ENCODE data around the gene FSD2.
"Not testable (repeated sequence)": the region's sequence is repeated elsewhere in the genome, so short reads cannot be mapped to it uniquely, and the experiment has no call there.

The FSD2 gene

DNA sequence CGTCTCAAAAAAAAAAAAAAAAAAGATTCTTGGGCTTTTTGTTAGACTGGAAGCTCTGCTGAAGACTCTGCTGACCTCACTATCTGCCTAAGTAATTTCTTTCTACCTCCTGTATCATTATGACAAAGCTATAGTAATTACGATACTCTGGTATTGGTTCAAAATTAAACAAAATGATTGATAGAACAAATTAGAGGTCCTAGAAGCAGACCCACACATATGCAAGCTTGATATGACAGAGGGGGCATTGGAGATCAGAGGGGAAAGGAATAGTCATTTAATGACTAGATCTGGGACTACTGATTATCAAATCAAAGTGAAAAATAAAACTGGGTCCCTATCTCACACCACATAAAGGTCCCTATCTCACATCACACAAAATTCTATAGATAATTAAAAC is 74.3 kb downstream of the FSD2 start:
- DNase-seq, result no peak

GRCh38 chr15:82730022-82730530 is 75.8 kb downstream of the FSD2 start:
- no peak for DNase-seq

DNA sequence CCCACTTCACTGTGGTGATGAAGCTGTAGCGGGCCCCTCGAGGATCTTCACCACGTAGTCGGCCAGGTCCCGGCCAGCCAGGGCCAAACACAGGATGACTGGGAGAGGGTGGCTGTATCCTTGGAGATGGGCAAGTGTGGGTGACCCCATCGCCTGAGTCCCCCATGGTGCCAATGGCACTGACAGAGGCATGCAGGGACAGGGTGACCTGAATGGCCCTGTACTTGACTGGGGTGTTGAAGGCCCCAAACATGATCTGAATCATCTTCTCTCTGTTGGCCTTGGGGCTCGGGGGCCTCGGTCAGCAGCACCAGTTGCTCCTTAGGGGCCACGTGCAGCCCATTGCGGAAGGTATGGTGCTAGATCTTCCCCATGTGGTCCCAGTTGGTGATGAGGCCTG is 79.1 kb downstream of the FSD2 start:
- no peak for DNase-seq

- DNase-seq, result no peak
These were observed 90.9 kb downstream of the FSD2 start for GRCh38 chr15:82715003-82715402.

DNA sequence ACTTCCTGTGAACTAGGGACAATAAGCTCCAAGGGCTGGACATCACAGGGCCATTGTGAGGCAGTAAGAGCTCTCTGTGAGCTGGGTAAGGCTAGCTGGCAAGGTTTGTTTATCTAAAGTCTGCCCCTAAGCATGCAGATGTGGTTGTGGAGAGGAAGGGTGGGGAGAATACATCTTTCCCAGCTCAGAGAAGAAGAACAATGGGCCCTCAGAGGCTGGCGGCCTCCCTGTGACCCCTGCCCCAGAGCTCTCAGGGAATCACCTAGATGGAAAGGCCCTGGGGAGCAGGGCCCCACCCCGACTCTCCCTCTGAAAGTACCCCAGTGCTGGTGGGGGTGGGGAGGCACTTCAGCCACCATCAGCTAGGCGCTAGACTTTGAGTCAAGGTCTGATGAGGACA is 91.9 kb downstream of the FSD2 start:
- DNase-seq, result no peak

DNA sequence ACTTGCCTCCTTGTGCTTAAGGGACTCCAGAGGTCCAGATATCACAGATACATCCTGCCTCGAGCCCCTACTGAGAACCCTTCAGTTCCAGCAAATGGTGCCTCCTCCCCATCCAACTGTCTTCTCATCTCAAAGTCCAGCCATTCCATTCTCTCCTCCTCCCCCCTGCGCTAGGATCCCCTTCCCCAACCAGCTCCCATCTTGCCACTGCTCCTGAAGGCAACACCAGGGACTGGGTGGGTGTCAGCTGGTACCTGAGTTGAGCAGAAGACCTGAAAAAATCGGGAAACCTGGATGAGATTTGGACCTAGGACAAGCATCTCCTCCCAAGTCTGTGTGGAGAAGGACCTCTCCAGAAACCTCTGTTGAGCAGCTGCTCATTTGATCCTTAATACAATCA is 93.8 kb downstream of the FSD2 start:
- DNase-seq, result no peak

- DNase-seq, result no peak
These were observed 94.9 kb downstream of the FSD2 start for GRCh38 chr15:82710926-82711490.

DNA sequence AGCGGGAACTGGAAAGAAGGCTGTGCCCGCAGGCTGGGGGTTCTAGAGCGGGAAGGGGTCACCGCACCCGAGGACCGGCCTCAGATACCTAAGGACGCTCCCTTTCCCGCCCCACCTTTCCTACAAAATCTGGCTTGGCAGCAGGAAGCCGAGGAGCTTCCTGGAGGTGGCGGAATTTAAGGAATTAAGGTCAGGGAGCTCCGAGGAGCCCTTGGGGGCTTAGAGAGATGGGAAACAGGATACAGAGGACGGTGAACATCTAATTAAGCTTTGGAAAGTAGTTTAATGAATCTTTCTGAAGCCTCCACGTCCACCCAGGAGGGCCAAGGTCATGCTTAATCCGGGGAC is 95.7 kb downstream of the FSD2 start:
- DNase-seq, result no peak

DNA sequence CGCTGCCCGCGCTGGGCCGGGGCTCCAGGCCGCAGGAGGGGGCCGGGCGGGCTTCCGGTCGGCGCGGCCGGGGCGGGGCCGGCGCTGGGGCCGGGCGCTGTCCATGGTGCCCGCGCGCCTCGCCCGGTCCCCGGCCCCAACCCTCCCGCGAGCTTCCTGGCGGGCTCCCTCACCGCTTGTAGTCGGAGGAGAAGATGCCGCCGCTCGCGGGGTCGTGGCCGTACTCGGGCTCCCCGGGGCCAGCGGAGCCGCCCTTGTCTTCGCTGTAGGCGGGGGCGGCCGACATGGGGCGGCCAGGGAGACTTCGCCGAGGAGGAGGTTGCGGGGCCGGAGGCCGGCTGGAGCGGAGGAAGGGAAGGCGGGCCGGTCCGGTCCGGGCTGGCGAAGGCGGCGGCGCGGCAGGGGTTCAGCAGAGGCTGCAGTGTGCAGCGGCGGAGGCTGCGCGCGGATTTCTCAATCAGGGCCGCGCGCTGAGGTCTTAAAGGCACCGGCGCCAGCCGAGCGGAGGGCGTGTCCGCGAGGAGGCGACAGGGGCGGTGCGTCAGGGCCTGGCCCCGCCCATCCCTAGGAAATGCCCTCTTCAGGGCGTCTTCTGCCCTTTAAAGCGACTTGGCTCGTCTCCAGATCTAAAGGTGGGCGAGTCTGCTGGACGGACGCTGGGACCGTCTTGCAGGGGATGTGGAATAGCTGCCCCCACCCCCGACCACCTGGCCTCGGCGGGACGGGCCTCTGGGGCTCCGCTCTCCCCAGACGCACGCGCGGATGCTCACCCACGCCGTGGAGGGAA is 96.3 kb downstream of the FSD2 start, which contains the start of gene AP3B2:
TSS of gene AP3B2 (minus strand) at position 455 of the 787 bp plus-strand sequence. CDS start at position 286, 169 bp downstream.
- DNase-seq, result peak; percentile 58

DNA sequence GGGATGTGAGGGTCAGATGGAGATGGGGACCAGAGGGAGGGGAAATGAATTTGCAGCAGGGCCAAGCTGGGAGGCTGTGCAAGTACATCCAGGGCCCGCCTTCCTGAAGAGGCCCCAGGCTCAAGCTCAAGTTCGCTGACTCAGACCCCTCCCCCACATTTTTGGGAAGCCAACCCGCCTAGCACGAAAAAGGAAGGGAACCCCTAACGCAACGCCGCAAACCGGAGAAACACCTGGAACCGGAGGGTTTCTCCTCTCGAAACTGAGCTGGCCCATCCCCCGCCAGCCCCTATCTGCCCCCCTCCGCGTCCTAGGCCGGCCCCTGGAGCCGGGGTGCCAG is 96.8 kb downstream of the FSD2 start:
- peak; percentile 42 for DNase-seq

DNA sequence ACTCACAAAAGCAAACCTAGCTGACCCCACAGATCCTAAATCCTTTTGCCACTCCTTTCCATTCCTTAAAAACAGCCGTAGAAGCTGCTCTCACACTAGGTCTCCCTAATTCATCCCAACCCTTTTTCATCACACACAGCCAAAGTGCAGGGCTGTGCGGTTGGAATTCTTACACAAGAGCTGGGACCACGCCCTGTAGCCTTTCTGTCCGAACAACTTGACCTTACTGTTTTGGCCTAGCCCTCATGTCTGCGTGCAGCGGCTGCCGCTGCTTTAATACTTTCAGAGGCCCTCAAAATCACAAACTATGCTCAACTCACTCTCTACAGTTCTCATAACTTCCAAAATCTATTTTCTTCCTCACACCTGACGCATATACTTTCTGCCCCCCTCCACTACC is 100.0 kb downstream of the FSD2 start:
- not testable (repeated sequence) for DNase-seq

Data from OCI-M1 (cell line).